HG03432 (cell line): ENCODE data around the gene CENPN.

Experiments
- ATAC-seq: cut with Tn5 transposase; IDR thresholded peaks from one replicate; pipeline ENCODE4 v1.9.1; 2021; ENCODE audit warnings: mild to moderate bottlenecking, moderate library complexity; ENCODE audit not compliant: unreplicated experiment

Gene CENPN

DNA sequence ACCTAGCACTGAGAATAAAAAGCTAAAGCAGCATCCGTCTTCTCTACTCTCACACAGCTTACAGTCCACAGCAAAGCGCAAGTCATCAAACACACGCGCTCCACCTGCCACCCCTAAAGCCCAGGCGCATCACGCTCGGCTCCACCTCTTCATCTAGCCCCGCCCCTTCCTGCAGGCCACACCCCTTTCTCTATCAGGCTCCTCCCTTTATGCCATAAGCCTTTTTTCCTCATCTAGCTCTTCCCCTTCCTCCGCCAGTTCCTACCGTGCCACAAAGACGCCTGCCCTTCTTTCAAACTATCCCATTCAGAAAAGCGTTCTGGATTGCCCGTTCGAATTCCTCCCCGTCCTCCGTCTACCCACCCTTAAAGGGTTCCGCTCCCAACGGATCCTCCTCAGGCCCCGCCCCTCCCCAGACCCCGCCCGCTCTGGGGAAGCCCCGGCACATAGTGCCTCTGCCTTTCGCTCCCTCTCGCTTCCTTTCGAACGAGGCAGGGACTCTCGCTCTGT lies 69.6 kb downstream of the CENPN start:
- ATAC-seq = peak; percentile 86

DNA sequence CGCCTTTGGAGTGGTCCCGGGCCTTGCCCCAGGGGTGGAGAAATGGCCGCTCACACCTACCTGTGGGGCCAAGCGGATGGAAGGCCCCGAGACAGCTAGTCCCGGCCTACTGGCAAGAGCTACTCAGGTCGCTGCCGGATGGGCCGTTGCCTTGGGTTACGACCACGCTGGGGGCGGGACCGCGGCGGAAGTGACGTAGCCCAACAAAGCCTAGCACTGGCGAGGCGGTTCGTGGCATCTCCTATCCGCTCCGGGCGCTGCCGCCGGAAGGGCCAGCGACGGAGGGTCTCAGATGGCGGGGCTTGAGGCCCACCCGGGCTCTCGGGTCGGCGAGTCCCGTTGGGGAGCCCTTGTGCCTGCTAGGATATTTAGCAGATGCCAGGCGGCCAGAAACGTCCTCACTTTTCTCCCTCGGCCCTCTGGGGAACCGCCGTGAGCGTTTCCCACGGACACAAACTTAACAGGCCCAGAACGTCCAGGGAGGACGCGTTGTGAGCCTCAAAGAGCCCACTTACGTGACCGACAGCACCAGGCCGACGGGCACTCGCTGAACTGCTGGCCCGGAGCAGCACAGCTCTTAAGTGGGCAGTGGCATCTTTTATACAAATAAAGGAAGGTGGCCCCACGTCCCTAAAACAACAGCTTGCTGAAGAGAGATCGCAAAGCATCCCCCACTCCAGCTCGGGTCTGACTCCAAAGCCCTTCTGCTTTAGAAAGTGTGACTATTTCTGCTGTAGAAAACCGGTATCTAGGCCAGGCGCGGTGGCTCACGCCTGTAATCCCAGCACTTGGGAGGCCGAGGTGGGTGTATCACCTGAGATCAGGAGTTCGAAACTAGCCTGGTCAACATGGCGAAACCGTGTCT lies 70.3 kb downstream of the CENPN start, which contains the start of gene C16orf46:
Gene C16orf46 (minus strand): TSS at position 163 of the 865 bp plus-strand sequence. CDS start 13,283 bp downstream, outside the sequence.
- ATAC-seq = peak; percentile 97

DNA sequence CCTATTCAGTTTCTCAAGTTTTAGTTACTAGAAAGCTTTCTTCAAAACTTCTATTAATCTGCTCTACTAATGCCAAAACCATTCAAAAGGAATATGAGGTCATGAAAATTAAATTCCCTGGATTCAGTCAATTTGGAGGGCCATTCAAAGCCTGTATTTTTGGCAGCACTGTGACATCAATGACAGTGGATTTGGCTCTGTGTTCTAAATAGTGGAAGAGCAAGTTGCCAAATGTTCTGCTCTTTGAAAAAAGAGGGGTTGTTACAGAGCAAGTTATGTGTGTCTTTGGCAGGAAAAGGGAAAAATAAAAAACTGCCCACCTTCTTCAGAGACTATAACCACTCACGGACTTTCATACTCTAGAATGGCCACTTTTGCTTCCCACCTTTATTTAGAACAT lies 73.2 kb downstream of the CENPN start:
- ATAC-seq = no peak

GRCh38 chr16:81081014-81081413 lies 74.0 kb downstream of the CENPN start:
- no peak for ATAC-seq
